Activated CD4-positive, alpha-beta T cell treated with anti-CD3 and anti-CD28 coated beads, Interleukin-2, amount 50 U/mL, for 1 hour (primary cell): Measurements from ENCODE around the gene DNAJB8.

Experiments
- DNase-seq: peaks from one replicate; pipeline ENCODE4 v3.0.0-alpha.2; 2020

DNAJB8 gene

DNA sequence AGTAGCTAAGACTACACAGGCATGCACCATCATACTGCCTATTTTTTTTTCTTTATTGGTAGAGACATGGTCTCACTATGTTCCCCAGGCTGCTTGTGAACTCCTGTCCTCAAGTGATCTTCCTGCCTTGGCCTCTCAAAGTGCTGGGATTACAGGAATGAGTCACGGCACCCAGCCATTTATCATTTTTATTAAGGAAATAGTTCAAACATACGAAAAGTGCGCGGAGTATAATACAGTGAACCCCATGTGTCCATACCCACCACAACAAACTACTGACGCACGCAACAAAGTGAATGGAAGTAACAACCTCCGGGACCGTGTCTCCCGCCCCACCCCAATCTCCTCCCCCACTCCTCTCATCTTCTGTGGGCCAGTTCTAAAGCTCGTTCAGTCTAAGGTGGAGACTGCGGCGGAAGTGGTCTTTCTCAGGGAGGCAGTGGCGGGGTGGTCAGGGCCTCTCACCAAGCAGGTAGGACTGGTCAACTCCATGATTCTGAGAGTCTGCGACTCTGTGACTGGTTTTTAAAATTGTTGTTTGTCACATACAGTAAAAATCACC, 42.1 kb downstream of the DNAJB8 start:
- DNase-seq: no peak

DNA sequence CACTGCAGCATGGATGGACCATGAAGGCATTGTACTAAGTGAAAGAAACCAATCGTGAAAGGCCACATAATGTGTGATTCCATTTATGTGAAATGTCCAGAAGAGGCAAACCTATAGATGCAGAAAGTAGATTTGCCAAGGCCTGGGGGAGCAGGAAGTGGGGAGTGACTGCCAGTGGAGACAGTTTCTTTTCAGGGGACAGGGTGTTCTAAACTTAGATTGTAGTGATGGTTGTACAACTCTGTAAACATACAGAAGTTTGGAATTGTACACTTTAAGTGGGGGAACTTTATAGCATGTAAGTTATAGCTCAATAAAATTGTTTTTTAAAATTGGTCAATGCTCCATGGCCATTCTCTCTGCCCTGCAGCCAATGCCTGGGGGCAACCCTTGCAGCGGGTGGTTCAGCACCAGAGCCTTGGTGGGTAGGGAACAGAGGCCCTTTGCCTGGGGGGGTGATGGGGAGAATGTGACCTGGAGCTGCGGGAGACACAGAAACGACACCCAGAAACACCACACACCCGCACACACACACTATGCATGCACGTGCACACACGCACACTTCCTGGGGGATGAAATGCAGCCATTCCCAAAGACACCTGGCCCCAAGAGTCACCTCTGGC, 43.1 kb downstream of the DNAJB8 start:
- DNase-seq: no peak

DNA sequence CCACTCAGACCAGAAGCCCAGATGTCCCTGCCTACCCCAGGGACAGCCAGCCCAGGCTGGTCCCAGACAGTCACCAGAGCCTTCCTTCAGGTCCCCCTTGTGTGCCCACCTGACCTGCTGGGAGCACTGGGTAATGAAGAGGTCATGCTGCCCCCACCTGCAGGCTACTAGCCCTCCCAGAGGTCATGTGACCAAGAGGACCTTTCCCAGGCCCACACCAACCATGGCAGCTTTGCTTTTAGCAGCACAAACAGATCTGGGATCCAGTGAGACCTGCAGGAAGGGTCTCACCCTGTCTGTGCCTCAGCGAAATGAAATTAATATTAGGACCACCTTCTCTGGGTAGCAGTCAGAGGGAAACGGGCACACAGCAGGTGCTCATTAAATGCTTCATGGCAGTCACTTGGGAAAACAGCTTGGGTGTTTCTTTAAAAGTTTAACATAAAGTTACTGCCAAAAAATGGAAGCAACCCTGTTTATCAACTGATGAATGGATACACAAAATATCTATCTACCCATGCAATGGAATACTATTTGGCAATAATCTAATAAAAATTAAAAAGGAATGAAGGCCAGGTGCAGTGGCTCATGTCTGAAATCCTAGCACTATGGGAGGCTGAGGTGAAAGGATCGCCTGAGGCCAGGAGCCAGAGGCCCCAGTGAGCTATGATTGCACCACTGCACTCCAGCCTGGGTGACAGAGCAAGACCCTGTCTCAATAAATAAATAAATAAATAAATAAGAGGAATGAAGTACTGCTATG, 43.7 kb downstream of the DNAJB8 start:
- DNase-seq: no peak

DNA sequence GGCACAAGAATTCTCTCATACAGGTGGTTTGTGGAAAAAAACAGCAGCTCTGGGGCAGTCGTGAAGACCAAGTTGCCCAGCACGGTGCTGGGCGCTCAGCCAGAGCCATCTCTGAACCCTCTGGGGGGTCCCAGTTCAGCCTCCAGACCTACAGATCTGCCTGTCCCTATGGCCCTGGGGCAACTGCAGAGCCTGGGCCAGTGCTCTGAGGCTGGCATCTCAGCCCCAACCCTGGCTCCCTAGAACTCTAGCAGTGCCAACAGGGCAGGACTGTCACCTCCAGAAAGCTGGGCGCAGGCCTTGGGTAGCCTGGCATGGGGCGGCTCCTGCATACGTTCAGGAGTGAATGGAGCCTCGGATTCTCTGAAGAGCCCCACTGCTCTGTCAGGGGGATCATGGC, 44.7 kb downstream of the DNAJB8 start:
- DNase-seq: no peak

DNA sequence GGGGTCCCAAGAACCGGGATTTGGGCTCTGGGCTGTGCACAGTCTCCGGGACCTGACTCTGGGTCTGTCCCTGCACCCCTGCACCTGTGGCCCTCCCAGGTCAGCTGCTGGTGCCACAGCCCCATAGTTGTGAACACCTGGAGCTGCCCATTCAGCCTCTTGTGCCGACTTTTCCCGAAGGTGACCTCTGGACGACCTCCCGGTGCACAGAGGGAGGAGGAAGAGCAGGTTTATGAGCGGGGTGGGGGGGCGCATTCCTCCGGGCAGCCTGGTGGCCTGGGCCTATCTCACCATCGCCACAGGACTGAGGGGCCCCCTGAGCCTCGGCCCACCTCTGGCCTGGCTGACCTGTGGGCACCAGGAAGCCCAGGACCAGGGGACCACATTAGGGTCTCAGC, 45.3 kb downstream of the DNAJB8 start:
- DNase-seq: no peak

DNA sequence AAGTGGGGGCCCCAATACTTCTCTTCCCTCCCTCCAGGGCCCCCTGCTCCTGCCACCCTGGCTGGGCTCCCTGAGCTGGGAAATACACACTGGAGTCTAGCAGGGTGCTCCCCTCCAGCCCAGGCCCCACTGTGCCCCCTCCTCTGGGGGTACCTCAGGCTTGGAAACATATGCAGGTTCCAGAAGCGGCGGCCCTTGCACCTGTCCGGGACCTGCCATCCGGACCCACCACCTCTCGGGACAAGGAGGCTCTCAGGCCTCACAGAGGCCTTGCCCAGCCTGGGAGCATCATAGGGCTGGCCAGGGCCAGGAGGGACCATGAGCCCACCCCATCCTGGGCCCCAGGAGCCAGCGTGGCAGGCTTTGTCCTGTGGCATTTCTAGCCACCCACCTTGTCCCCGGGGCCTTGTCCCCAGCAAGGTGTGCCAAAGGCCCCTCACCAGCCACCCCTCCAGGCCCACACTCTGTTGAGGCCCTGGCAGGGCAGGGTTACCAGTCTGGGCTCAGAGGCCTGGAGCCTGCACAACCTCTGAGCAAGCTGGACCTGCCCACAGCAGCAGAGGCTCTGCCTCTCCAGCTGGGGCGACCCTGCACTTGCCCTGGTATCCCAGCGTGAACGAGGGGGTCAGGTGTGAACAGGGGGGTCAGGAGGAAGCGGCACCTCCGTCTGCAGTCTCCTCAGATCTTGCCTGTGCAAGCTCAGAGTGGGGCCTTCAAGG, 45.8 kb downstream of the DNAJB8 start:
- DNase-seq: no peak

DNA sequence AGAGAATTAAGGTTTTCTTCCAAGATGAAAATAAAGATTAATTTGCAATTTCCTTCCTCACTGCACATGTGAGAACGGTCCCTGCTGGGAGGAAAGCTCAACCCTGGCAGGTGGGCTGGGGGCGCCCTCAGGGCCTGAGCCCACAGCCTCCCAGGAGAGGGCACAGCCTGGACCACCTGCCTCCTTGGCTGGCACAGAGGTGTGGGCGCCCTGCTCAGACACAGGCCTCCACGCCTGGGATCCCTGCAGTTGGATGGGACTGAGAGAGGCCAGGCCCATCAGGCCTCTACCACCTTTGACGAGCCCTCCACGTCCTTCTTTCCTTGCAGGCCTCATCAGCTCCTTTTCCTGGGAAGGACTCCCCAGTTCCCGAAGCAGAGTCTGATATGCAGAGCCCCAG, 46.4 kb downstream of the DNAJB8 start:
- no peak for DNase-seq

DNA sequence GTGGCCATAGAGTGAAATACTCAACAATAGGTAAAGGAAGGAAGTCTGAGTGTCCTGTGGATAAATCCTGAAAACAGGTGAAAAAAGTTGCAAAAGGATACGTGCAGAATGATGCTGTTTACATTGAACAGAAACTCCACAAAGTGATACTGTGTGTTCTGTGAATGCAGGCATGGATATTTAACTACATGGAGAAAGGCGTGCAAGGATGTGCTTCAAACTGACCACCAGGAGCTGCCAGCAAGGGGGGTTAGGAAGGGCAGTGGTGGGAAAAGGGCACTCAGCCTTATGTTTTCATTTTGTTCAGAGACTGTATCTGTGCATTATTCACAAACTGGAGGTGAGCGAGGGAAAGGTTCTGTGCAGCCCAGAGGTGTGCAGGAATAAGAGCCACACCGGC, 47.4 kb downstream of the DNAJB8 start:
- no peak for DNase-seq

DNA sequence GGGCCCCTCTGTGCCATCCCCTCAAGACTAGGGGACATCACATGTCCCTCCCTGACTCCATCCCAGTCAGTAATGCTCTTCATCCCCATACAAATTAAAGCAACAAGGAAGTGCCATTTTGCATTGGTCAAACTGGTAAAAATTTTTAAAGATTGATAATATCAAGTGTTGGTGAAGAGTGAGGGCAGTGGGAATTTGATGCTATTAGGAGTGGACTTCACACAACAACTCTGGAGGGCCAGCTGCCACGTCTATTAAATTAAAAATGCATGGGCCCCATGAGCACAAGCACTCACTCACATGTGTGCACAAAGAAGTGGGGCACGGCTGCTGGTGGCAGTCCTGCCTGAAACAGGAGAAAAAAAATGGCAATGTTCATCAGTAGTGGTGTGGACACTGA, 47.8 kb downstream of the DNAJB8 start:
- DNase-seq: no peak

DNA sequence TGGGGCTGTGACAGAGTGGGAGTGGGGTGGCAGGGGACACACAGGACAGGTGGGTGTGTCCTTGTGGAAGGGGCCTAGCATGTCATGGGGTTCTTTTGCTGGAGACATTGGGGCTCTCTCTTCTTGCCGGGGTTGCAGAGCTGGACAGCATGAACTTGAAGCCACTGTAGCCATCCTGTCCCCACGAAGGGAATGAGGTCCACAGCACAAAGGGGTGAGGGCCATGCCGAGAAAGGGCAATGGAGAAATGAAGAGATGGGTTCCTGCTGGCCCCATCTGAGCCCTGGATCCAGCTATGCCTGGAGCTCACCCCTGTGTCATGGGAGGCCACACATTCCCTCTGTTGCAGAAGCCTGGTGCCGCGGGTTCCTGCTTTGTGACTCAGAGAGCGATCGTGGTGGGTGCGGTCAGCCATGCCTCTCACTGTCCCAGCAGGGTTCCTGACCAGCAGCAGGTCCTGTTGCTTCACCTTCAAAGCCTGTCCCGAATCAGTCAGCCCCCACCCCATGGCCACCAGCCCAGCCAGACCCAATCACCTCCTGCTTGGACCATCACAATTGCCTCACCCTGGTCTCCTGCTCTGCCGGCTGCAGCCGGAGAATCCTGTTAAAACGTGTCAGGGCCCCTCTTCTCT, 50.0 kb downstream of the DNAJB8 start:
- peak; percentile 7 for DNase-seq

DNA sequence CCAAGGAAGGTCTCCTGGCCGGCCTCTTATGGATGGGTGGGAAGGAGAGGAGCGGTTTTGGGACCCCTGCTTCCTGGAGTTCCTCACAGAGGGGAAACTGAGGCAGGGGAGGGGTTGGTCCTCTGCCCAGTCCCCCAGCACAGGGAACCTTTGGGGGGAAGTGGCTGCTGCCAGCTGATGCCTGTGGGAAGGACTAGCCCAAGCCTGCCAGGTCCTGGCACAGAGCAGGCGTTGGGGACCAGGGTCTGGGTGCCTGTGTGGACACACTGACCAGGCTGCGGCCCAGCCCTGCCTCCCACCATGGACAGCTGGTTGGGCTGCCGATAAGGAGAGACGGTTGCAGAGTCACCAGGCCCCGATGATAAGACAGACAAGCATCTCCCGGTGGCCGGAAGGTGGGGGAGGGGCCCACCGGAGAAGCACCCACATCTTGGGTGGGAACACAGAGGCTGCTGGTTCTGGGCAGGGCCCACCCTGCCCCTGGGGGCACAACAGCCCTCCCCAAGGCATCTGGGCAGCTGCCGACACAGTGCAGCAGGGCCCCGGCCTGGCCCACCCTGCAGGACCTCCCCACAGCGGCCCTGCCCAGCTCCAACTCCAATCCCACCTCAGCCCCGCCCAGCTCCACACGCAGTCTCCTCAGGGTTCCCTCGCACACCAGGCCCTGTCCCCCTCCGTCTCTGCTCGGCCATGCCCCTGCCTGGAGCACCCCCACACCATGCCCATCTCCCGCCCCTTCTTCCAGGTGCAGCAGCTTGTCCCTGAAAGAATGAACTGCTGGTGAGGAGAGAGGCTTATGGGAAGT, 50.7 kb downstream of the DNAJB8 start:
- no peak for DNase-seq

DNA sequence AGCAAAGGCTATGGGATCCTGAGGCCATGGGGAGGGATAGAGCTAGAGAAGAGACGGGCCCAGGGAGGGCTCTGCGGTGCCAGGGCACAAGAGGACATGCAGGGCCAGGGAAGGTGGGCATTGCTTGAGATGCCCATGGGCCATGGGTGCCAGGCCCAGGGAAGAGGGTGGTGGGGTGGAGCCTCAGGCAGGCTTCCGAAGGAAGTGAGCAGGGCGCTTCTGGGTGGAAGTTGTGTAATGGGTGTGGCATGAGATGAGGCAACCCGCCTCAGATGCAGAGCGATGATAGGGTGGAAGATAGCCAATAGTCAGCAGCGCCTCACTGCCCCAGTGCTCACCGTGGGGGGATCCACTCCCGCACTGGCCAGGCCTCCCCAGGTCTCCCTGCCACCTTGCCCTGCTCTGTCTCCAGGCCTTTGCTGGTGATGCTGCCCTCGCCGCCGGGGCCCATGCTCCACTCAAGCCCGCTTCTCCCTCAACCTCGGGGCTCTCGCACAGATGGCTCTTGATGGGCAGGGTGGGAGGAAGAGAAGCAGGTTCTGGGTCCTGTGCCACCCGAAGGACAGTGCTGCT, 51.4 kb downstream of the DNAJB8 start:
- DNase-seq: no peak

DNA sequence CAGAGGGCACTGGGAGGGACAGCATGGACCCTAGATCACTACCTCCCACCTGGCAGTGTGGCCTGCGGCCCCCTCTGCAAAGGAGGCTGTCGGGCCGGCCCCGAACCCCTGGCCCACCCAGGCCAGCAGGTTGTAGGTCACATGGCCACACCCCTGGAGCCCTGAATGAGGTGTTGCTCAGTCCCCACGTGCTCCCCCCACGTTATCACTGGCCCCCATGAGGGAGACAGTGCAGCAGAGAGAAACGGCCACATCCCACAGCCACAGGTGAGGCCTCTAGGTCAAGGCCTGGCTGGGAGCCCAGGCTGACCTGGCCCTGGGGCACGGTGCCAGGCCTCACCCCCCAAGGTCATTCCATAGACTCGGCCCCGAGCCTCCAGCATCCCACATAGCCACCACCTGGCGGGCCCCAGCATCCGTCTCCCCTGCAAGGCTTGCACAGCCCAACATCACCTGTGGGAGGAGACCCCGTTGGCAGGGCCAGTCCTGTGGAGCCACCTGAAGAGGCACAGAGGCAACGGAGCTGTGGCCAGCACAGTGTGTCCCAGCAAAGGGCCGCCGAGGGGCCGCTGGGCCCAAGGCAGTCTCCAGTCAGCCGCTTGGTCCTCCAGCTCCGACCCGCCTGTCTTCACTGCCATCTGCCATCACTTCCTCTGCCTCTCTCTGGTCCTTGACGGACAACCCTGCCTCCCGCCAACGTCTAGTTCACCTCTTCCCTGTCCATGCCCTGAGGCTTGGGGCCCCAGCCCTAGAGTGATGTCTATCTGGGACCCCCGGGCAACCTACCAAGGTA, 53.1 kb downstream of the DNAJB8 start:
- DNase-seq: no peak

DNA sequence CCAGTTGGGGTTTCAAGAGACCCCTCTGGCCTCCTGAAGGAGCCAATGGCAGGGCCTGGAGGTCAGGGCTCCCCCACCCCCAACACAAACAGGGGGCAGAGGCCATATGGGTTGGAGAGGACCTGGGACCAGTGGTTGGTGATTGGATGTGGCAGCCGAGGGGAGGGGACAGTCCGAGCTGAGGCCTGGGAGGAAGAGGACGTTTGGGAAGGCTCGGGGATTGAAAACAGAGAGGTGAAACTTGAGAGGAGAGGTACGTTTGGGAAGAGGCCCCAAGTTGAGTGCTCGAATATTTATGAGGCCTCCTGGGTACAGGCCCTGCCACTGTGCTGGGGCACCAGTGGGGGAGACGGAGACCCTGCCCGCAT, 53.7 kb downstream of the DNAJB8 start:
- no peak for DNase-seq
